Smooth muscle cell (in vitro differentiated cells): ENCODE results near the gene CASP8AP2. TPM values are rescaled to one million over a fixed set of nuclear protein-coding genes. Genes with fewer than 3 reads are reported as not detected.

Experiments
- DNase-seq: peaks from one replicate; lab custom pipeline; 2025; ENCODE audit not compliant: unreplicated experiment; lab: John Stamatoyannopoulos, UW
- H2AFZ ChIP-seq: fragments of 200-600 bp; sonication (generic); 2 replicates; pipeline ENCODE4 v1.6.0; 2016; ENCODE audit warnings: antibody characterized with exemption, low read depth, mild to moderate bottlenecking
- H3F3A ChIP-seq: fragments of 200-600 bp; sonication (generic); 2 replicates; pipeline ENCODE4 v1.6.0; 2017; ENCODE audit warnings: antibody characterized with exemption, low read depth
- H3K27ac ChIP-seq: fragments of 200-600 bp; sonication (generic); 2 replicates; pipeline ENCODE4 v1.5.1; 2016; ENCODE audit warnings: low read depth, mild to moderate bottlenecking
- H3K27me3 ChIP-seq: fragments of 200-600 bp; sonication (generic); 2 replicates; pipeline ENCODE4 v1.6.1; 2016; ENCODE audit warnings: low read depth, mild to moderate bottlenecking
- H3K36me3 ChIP-seq: fragments of 200-600 bp; sonication (generic); 2 replicates; pipeline ENCODE4 v1.5.1; 2016; ENCODE audit warnings: low read depth
- H3K4me1 ChIP-seq: fragments of 200-600 bp; sonication (generic); 2 replicates; pipeline ENCODE4 v1.5.1; 2016; ENCODE audit warnings: low read depth
- H3K4me2 ChIP-seq: fragments of 200-600 bp; sonication (generic); 2 replicates; pipeline ENCODE4 v1.6.0; 2016; ENCODE audit warnings: mild to moderate bottlenecking
- H3K4me3 ChIP-seq: fragments of 200-600 bp; sonication (generic); 2 replicates; pipeline ENCODE4 v1.5.1; 2016; ENCODE audit warnings: mild to moderate bottlenecking
- H3K79me2 ChIP-seq: fragments of 200-600 bp; sonication (generic); 2 replicates; pipeline ENCODE4 v1.6.0; 2016; ENCODE audit warnings: low read depth, mild to moderate bottlenecking
- H3K9ac ChIP-seq: fragments of 200-600 bp; sonication (generic); 2 replicates; pipeline ENCODE4 v1.6.0; 2016; ENCODE audit warnings: low read depth
- H3K9me3 ChIP-seq: fragments of 200-600 bp; sonication (generic); replicated peaks from 2 replicates; pipeline ENCODE4 v1.5.1; 2016; ENCODE audit warnings: low read depth
- H4K20me1 ChIP-seq: fragments of 200-600 bp; sonication (generic); 2 replicates; pipeline ENCODE4 v1.6.0; 2016; ENCODE audit warnings: low read depth
- CTCF ChIP-seq: fragments of 200-600 bp; sonication (generic); IDR thresholded peaks from 2 replicates; pipeline ENCODE4 v1.5.1; 2017; ENCODE audit warnings: borderline replicate concordance, mild to moderate bottlenecking, antibody characterized with exemption; ENCODE audit not compliant: insufficient read depth, poor library complexity, severe bottlenecking
- WGBS: methylation state at CpG from one replicate; pipeline ENCODE4 v1.1.7; 2016; ENCODE audit warnings: low lambda C conversion rate; 5-methylcytosine and 5-hydroxymethylcytosine counted together
- polyA plus RNA-seq: library from polyadenylated mRNA; unstranded; fragments of >200 nt; fragmentation: Nextera tagmentation; extraction: Ambion mirVana; gene quantifications from 2 replicates; pipeline ENCODE4 v1.2.1, GENCODE V29; 2016
- total RNA-seq: library from RNA; depleted of rRNA; stranded (reverse); fragments of >200 nt; gene quantifications from 2 replicates; pipeline ENCODE4 v1.2.3, GENCODE V29; 2014

CASP8AP2 gene
- total and polyA plus RNA-seq, 2 experiments from 2014 or later, result 13.3 to 18.7 TPM

- no peaks in the 10 kb centered on the region for H3K4me1 ChIP-seq
- no peaks in the 10 kb centered on the region for H3K27me3 ChIP-seq
- H3K79me2 ChIP-seq, result peaks cover 9% of the 10 kb centered on the region
- DNase-seq, result no peak
- H3K4me3 ChIP-seq, result no peak overlapping the region
- WGBS, result 84% methylated on average over 1 of the region's 1 CpG
- H2AFZ ChIP-seq, result no peak overlapping the region
- peaks cover 25% of the 10 kb centered on the region for H3K36me3 ChIP-seq
- H3K9ac ChIP-seq, result no peak overlapping the region
- H3K4me2 ChIP-seq, result no peak overlapping the region
- no peak overlapping the region for H3K27ac ChIP-seq
- H4K20me1 ChIP-seq, result peaks cover 25% of the 10 kb centered on the region
- no peaks in the 10 kb centered on the region for H3F3A ChIP-seq
- no peak for TF ChIP-seq CTCF
- H3K9me3 ChIP-seq, result no peaks in the 10 kb centered on the region
Measured at GRCh38 chr6:89853068-89853467, 23.4 kb downstream of the CASP8AP2 start.

- no peak overlapping the region for H3K4me2 ChIP-seq
- H3K4me1 ChIP-seq, result no peaks in the 10 kb centered on the region
- 100% methylated on average over 1 of the region's 1 CpG for WGBS
- H3K27ac ChIP-seq, result no peak overlapping the region
- H3K36me3 ChIP-seq, result peaks cover 43% of the 10 kb centered on the region
- H3K9ac ChIP-seq, result no peak overlapping the region
- no peaks in the 10 kb centered on the region for H3F3A ChIP-seq
- H3K4me3 ChIP-seq, result no peak overlapping the region
- DNase-seq, result no peak
- no peak for TF ChIP-seq CTCF
- H2AFZ ChIP-seq, result no peak overlapping the region
- no peaks in the 10 kb centered on the region for H3K27me3 ChIP-seq
- no peaks in the 10 kb centered on the region for H3K79me2 ChIP-seq
- no peaks in the 10 kb centered on the region for H3K9me3 ChIP-seq
- H4K20me1 ChIP-seq, result no peaks in the 10 kb centered on the region
Measured at GRCh38 chr6:89858041-89858440, 28.4 kb downstream of the CASP8AP2 start.

- no peak overlapping the region for H2AFZ ChIP-seq
- no peak overlapping the region for H3K4me3 ChIP-seq
- no peak overlapping the region for H3K4me2 ChIP-seq
- WGBS, result 98% methylated on average over 4 of the region's 4 CpGs
- no peak overlapping the region for H3K27ac ChIP-seq
- no peaks in the 10 kb centered on the region for H3K79me2 ChIP-seq
- no peaks in the 10 kb centered on the region for H3F3A ChIP-seq
- DNase-seq, result no peak
- H3K36me3 ChIP-seq, result peaks cover 50% of the 10 kb centered on the region
- TF ChIP-seq CTCF, result no peak
- H3K9me3 ChIP-seq, result no peaks in the 10 kb centered on the region
- H3K9ac ChIP-seq, result no peak overlapping the region
- no peaks in the 10 kb centered on the region for H3K27me3 ChIP-seq
- H4K20me1 ChIP-seq, result no peaks in the 10 kb centered on the region
- H3K4me1 ChIP-seq, result no peaks in the 10 kb centered on the region
Measured at GRCh38 chr6:89859744-89860143, 30.1 kb downstream of the CASP8AP2 start.

GRCh38 chr6:89862273-89862672, 32.6 kb downstream of the CASP8AP2 start:
- TF ChIP-seq CTCF, result no peak
- WGBS, result 99% methylated on average over 5 of the region's 5 CpGs
- DNase-seq, result no peak
- H3K27me3 ChIP-seq, result no peaks in the 10 kb centered on the region
- no peaks in the 10 kb centered on the region for H3K4me1 ChIP-seq
- no peak overlapping the region for H3K4me3 ChIP-seq
- H4K20me1 ChIP-seq, result no peaks in the 10 kb centered on the region
- H2AFZ ChIP-seq, result no peak overlapping the region
- peaks cover 5% of the 10 kb centered on the region for H3K9me3 ChIP-seq
- no peaks in the 10 kb centered on the region for H3K79me2 ChIP-seq
- H3F3A ChIP-seq, result no peaks in the 10 kb centered on the region
- H3K9ac ChIP-seq, result no peak overlapping the region
- H3K36me3 ChIP-seq, result peaks cover 46% of the 10 kb centered on the region
- no peak overlapping the region for H3K27ac ChIP-seq
- no peak overlapping the region for H3K4me2 ChIP-seq
